ENCODE results near the gene MACC1. TPM values are rescaled to one million over a fixed set of nuclear protein-coding genes. Genes with fewer than 3 reads are reported as not detected.
"Not testable (repeated sequence)": the region's sequence is repeated elsewhere in the genome, so short reads cannot be mapped to it uniquely, and the experiment has no call there.

MACC1 gene
- total RNA-seq, 2 donors from 2014 or later, result not detected

DNA sequence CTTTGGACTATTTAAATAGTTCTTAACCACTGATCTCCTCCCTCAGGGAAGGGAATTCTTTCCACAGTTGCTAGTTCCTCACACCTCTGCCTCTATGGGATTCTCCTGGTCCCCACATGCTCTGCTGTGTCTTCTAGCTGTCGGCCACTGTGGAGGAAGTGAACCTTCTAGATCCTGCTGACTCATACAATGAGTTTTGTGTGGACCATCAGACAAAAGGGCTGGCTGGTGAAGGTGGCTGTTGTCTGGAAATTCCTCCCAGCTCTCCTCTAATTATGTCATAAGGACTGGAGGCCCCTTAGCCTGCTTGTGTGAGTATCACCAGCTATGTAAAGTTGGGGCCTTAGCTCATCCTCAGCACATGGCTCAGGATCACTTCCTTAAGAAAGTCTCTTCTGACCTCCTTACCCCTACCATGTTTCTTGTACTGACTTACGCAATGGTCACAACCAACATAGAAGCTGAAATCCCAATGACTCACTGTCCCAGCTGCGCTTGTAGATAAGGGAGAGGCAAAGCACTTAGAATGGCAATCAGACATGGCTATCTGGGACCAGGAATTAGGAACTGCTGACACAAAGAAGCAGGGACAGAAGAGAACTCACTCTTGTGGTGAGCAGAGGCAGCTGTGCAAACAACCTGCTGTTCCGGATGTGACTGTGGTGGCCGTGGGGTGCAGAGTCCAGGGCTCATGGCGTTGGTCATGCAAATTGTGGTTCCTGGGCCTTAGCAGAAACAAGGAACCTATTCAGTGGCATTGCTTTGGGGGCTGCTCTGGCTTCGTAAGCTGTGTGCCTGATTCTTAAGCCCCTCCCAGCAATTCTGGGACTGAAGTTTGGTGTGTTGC is 2.5 kb upstream of the MACC1 start:
- H3K27ac Mint-ChIP-seq, result no peak overlapping the region
- peaks cover 5 to 7% of the 10 kb centered on the region in 2 donors for H3K9me3 Mint-ChIP-seq
- ATAC-seq (peak; percentile 46 to 47), DNase-seq (ENCODE audit: low spot score in 2 of 2) (no peak)
- H3K36me3 Mint-ChIP-seq, result no peaks in the 10 kb centered on the region

- no peaks in the 10 kb centered on the region for H3K36me3 Mint-ChIP-seq
Measured at GRCh38 chr7:20219062-20219445, 1.9 kb upstream of the MACC1 start.

DNA sequence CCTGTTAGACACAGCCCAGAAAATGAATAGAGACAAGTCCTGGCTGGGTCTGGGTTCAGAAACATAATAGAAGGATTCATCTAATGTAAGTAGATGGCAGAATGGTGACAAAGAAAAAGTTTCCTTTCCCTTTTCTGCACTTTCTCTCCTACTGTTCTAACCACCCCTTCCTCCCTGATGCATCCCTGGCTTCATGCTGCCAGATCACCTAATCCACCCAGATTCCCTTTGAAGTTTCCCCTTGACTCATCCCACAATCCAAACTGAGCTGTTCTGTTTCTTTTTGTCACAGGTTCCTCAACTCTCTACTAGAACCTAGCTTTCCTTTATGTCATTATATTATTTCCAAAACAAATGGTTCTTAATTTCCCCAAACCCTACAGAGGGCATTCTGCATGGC is 1.1 kb upstream of the MACC1 start:
- H3K27ac Mint-ChIP-seq, result no peak overlapping the region
- peaks cover 7 to 9% of the 10 kb centered on the region in 2 donors for H3K9me3 Mint-ChIP-seq
- DNase-seq (ENCODE audit: low spot score in 2 of 2), result no peak
- H3K36me3 Mint-ChIP-seq, result no peaks in the 10 kb centered on the region
- ATAC-seq, result no peak

More at GRCh38 chr7:20219062-20219445, 1.9 kb upstream of the MACC1 start:
- peaks cover 7 to 8% of the 10 kb centered on the region in 2 donors for H3K9me3 Mint-ChIP-seq
- H3K27ac Mint-ChIP-seq, result no peak overlapping the region
- DNase-seq (ENCODE audit: low spot score in 2 of 2) (no peak), ATAC-seq (no peak)

DNA sequence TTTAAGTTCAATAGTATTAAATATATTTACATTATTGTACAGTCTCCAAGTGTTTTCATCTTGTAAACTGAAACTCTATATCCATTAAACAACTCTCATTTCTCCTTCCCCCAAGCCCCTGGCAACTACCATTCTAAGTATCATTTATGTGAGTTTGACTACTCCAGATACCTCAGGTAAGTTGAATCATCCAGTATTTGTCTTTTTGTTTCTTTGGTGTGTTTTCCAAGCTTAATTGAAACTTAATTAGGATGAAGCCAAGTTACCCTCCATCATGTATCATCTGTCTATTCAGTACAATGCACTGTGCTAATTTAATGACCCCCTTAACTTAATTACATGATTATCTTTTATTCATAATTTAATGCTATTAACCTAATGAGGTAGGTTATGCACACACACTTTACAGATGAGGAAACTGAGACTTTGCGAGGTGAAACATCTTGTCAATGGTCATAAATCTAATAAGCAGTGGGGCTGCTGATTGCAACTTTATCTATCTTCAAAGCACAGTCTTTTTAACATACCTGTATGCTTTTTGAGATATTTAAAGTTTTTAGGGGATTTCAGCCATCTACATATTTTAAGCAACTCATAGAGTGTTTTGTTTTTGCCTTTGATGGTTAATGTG is 663 bp downstream of the MACC1 start:
- no peak for DNase-seq (ENCODE audit: low spot score in 2 of 2)
- Mint-ChIP-seq H3K36me3 (no peaks in the 10 kb centered on the region), H3K27ac (no peak overlapping the region), H3K9me3 (peaks cover 7 to 9% of the 10 kb centered on the region in 2 donors)
- ATAC-seq, result no peak

DNA sequence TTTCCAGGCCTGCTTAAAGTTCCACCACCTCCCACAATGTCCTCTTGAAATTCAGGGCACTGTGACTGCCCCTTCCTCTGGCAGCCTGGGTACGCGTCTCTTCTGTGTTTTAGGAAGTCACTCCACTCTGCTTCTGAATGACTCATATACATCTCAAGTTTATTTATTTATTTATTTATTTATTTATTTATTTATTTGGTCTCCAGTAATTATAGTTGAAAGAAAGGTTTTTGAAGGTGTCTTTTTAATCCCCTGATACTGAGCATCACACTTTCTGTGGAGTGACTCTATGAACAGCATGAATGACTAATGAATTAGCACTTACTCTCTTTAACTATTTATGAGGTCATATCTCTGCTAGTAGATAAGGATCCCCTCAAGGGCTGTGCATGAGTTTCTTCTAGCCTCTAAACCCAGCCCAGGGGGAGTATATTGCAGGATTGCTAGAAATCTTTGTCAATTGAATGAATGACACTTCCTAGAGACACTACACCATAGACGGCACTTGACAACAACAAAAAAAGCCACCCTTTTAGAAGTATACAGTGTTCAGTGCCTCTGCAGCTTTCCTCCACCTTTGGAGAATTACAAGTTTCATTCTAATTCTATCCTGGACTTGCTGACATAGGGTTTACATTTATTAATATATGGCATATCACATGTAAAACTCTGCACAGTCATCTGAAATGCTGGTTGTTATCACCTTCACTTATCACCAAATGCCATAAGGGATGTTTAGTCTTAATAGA is 2.1 kb downstream of the MACC1 start:
- ATAC-seq, result no peak
- H3K9me3 Mint-ChIP-seq, result peaks cover 11 to 13% of the 10 kb centered on the region in 2 donors
- H3K27ac Mint-ChIP-seq, result no peak overlapping the region
- DNase-seq (ENCODE audit: low spot score in 2 of 2), result no peak
- no peaks in the 10 kb centered on the region for H3K36me3 Mint-ChIP-seq

DNA sequence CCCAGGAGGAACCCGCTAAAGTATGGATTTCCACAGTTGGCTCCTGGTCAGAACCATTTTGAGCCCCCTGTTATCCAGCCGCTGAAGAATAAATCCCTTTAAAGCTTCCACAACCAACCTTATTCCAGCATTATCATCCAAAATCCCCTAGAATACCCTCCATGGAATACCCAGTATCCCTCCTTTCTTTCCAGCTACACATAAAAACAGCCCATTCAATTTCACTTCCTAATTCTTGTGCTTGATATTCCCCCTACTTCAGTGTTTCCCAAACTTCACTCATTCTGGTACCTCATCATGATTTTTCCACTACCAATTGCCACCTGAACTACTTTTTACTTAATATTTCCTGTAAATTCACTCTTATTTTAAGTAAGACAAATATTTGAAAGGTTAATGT is 3.1 kb downstream of the MACC1 start:
- DNase-seq (ENCODE audit: low spot score in 2 of 2) (no peak), ATAC-seq (no peak)
- Mint-ChIP-seq H3K36me3 (no peaks in the 10 kb centered on the region), H3K9me3 (peaks cover 12 to 14% of the 10 kb centered on the region in 2 donors), H3K27ac (no peak overlapping the region)

- DNase-seq (ENCODE audit: low spot score in 2 of 2), result no peak
- ATAC-seq, result no peak
- Mint-ChIP-seq H3K36me3 (no peaks in the 10 kb centered on the region), H3K27ac (no peak overlapping the region), H3K9me3 (peaks cover 8 to 10% of the 10 kb centered on the region in 2 donors)
Measured at GRCh38 chr7:20213378-20213777, 3.8 kb downstream of the MACC1 start.

DNA sequence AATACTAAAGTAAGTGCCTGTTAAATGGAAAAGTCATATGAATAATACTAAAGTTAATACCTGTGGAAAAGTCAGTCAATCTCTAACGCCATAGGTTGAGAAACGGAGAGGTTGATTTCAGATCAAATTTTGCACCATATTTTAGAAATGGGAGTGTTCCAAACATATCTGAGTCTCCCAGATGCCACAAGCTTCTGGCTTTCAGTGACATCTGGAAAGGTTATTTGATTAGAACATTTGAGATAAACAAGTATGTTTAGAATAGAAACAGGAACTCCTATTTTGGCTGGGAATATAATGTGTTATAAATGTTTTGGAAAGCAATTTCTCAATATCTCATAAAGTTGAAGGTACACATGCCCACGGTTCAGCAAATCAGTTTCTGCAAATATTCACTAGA is 5.8 kb downstream of the MACC1 start:
- Mint-ChIP-seq H3K9me3 (peaks cover 12 to 16% of the 10 kb centered on the region in 2 donors), H3K27ac (no peak overlapping the region), H3K36me3 (no peaks in the 10 kb centered on the region)
- DNase-seq (ENCODE audit: low spot score in 2 of 2) (no peak), ATAC-seq (no peak)

DNA sequence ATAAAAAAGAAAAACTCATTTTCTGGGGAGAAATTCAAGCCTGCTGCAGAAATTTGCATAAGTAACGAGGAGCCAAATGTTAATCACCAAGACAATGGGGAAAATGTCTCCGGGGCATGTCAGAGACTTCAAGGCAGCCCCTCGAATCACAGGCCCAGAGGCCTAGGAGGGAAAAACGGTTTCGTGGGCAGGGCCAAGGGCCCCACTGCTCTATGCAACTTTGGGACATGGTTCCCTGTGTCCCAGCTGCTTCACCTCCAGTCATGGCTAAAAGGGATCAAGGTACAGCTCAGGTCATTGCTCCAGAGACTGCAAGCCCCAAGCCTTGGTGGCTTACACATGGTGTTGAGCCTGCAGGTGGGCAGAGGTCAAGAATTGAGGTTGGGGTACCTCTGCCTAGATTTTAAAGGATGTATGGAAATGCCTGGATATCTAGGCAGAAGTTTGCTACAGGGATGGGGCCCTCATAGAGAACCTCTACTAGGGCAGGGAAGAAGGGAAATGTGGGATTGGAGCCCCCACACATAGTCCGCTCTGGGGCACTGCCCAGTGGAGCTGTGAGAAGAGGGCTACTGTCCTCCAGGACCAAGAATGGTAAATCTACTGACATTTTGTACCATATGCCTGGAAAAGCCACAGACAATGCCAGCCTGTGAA is 8.4 kb downstream of the MACC1 start:
- Mint-ChIP-seq H3K36me3 (no peaks in the 10 kb centered on the region), H3K9me3 (peaks cover 11 to 17% of the 10 kb centered on the region in 2 donors), H3K27ac (no peak overlapping the region)
- ATAC-seq (no peak), DNase-seq (ENCODE audit: low spot score in 2 of 2) (no peak)

DNA sequence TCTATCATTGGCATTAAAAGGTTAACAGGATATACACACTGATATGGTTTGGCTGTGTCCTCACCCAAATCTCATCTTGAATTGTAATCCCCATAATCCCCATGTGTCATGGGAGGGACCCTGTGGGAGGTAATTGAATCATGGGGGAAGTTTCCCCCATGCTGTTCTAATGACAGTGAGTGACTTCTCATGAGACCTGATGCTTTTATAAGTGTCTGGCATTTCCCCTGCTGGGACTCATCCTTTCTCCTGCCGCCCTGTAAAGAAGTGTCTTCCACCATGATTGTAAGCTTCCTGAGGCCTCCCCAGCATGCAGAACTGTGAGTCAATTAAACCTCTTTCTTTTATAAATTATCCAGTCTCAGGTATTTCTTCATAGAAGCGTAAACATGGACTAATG is 9.4 kb downstream of the MACC1 start:
- not testable (repeated sequence) for H3K36me3 Mint-ChIP-seq; H3K27ac Mint-ChIP-seq; ATAC-seq; DNase-seq (ENCODE audit: low spot score in 2 of 2)
- H3K9me3 Mint-ChIP-seq, result peaks cover 11 to 17% of the 10 kb centered on the region in 2 donors

GRCh38 chr7:20206104-20206896 is 10.9 kb downstream of the MACC1 start:
- H3K27ac Mint-ChIP-seq, result no peak overlapping the region
- DNase-seq (ENCODE audit: low spot score in 2 of 2) (no peak), ATAC-seq (no peak)
- peaks cover 11 to 17% of the 10 kb centered on the region in 2 donors for H3K9me3 Mint-ChIP-seq
- no peaks in the 10 kb centered on the region for H3K36me3 Mint-ChIP-seq

GRCh38 chr7:20203316-20203715 is 13.9 kb downstream of the MACC1 start:
- peaks cover 5 to 11% of the 10 kb centered on the region in 2 donors for H3K9me3 Mint-ChIP-seq
- no peak overlapping the region for H3K27ac Mint-ChIP-seq
- no peak for DNase-seq (ENCODE audit: low spot score in 2 of 2)
- H3K36me3 Mint-ChIP-seq, result no peaks in the 10 kb centered on the region
- ATAC-seq, result no peak

DNA sequence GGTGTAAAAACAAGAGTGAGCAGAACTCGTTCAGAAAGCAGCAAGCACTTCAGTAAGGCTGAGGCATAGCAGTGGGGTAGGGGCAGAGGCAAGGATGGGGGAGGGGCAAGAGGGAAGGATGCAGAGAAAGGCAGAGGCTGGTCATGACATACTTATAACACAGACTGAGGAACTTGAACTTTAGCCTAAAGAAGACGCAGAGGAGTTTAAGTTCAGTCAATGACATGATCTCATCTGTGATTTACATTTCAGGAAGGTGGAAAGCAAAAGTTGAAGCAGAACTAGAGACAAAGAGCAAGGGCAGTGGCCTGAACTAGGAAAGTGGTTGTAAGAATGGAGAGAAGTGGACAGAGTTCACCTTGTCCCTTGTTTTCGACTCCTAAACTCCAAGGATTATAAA is 15.8 kb downstream of the MACC1 start:
- no peak for DNase-seq (ENCODE audit: low spot score in 2 of 2)
- no peaks in the 10 kb centered on the region for H3K36me3 Mint-ChIP-seq

GRCh38 chr7:20200971-20201370 is 16.2 kb downstream of the MACC1 start:
- DNase-seq (ENCODE audit: low spot score in 2 of 2) (no peak), ATAC-seq (no peak)
- Mint-ChIP-seq H3K27ac (no peak overlapping the region), H3K36me3 (no peaks in the 10 kb centered on the region), H3K9me3 (peaks cover 0 to 1% of the 10 kb centered on the region in 2 donors)

More for the DNA sequence above, 15.8 kb downstream of the MACC1 start:
- H3K9me3 Mint-ChIP-seq, result peaks cover 0 to 5% of the 10 kb centered on the region in 2 donors
- no peak for ATAC-seq
- H3K27ac Mint-ChIP-seq, result no peak overlapping the region

- no peaks in the 10 kb centered on the region for H3K36me3 Mint-ChIP-seq
- ATAC-seq, result no peak
Measured at GRCh38 chr7:20200361-20200760, 16.8 kb downstream of the MACC1 start.

More at GRCh38 chr7:20200361-20200760, 16.8 kb downstream of the MACC1 start:
- Mint-ChIP-seq H3K9me3 (no peaks in the 10 kb centered on the region), H3K27ac (no peak overlapping the region)
- no peak for DNase-seq (ENCODE audit: low spot score in 2 of 2)

Data from activated naive CD4-positive, alpha-beta T cell treated with anti-CD3 and anti-CD28 coated beads, Interleukin-2, amount 50 U/mL, for 72 hours (primary cell).